GM19238 (cell line): ENCODE data around the gene RGMB.

Experiments used
- DNase-seq: peaks from one replicate; pipeline ENCODE4 v3.0.0; 2011; ENCODE audit warnings: low spot score; ENCODE audit not compliant: insufficient read length

Gene RGMB

GRCh38 chr5:98827161-98827560, 53.7 kb downstream of the RGMB start:
- no peak for DNase-seq

- DNase-seq: no peak
Observed at GRCh38 chr5:98827588-98828284, 54.3 kb downstream of the RGMB start.

- DNase-seq: no peak
Observed at GRCh38 chr5:98836175-98836574, 62.7 kb downstream of the RGMB start.

GRCh38 chr5:98839469-98840383, 66.3 kb downstream of the RGMB start:
- no peak for DNase-seq

- no peak for DNase-seq
Observed at GRCh38 chr5:98840946-98841345, 67.5 kb downstream of the RGMB start.

- DNase-seq: no peak
Observed at GRCh38 chr5:98843481-98843880, 70.0 kb downstream of the RGMB start.

- DNase-seq: no peak
Observed at GRCh38 chr5:98844865-98845264, 71.4 kb downstream of the RGMB start.

- DNase-seq: no peak
Observed at GRCh38 chr5:98845878-98846277, 72.4 kb downstream of the RGMB start.
